ENCODE measurements around the gene UBD.

UBD gene

GRCh38 chr6:29524044-29524443 is 35.5 kb downstream of the UBD start:
- no peak for DNase-seq (ENCODE audit: low read depth in 2 of 3, low spot score in 1 of 3)

- DNase-seq (ENCODE audit: low read depth in 2 of 3, low spot score in 1 of 3), result no peak
These were observed 37.3 kb downstream of the UBD start for GRCh38 chr6:29522227-29522626.

- no peak for DNase-seq (ENCODE audit: low read depth in 2 of 3, low spot score in 1 of 3)
These were observed 38.4 kb downstream of the UBD start for GRCh38 chr6:29521006-29521680.

- no peak for DNase-seq (ENCODE audit: low read depth in 2 of 3, low spot score in 1 of 3)
These were observed 39.3 kb downstream of the UBD start for GRCh38 chr6:29520232-29520631.

GRCh38 chr6:29519291-29520010 is 40.1 kb downstream of the UBD start:
- no peak for DNase-seq (ENCODE audit: low read depth in 2 of 3, low spot score in 1 of 3)

- DNase-seq (ENCODE audit: low read depth in 2 of 3, low spot score in 1 of 3), result no peak
These were observed 41.6 kb downstream of the UBD start for GRCh38 chr6:29517728-29518440.

- no peak for DNase-seq (ENCODE audit: low read depth in 2 of 3, low spot score in 1 of 3)
These were observed 42.3 kb downstream of the UBD start for GRCh38 chr6:29517245-29517644.

GRCh38 chr6:29516108-29516507 is 43.4 kb downstream of the UBD start:
- DNase-seq (ENCODE audit: low read depth in 2 of 3, low spot score in 1 of 3), result peak; percentile 8 to 18 (median 11)

GRCh38 chr6:29510746-29511300 is 48.7 kb downstream of the UBD start:
- no peak for DNase-seq (ENCODE audit: low read depth in 2 of 3, low spot score in 1 of 3)

GRCh38 chr6:29510202-29510601 is 49.3 kb downstream of the UBD start:
- no peak for DNase-seq (ENCODE audit: low read depth in 2 of 3, low spot score in 1 of 3)

GRCh38 chr6:29509711-29510110 is 49.8 kb downstream of the UBD start:
- no peak for DNase-seq (ENCODE audit: low read depth in 2 of 3, low spot score in 1 of 3)

GRCh38 chr6:29509239-29509638 is 50.3 kb downstream of the UBD start:
- no peak for DNase-seq (ENCODE audit: low read depth in 2 of 3, low spot score in 1 of 3)

- DNase-seq (ENCODE audit: low read depth in 2 of 3, low spot score in 1 of 3), result no peak
These were observed 52.2 kb downstream of the UBD start for GRCh38 chr6:29507319-29507718.

GRCh38 chr6:29506446-29507067 is 53.0 kb downstream of the UBD start:
- DNase-seq (ENCODE audit: low read depth in 2 of 3, low spot score in 1 of 3), result no peak

GRCh38 chr6:29505808-29506207 is 53.7 kb downstream of the UBD start:
- no peak for DNase-seq (ENCODE audit: low read depth in 2 of 3, low spot score in 1 of 3)

Data from stimulated activated CD4-positive, alpha-beta T cell treated with anti-CD3 and anti-CD28 coated beads, Interleukin-12 subunit alpha, Interleukin-12 subunit beta, amount 100 ng/mL, for 48 hours (primary cell).